ENCODE measurements around the gene SMAD5. TPM values are rescaled to one million over a fixed set of nuclear protein-coding genes. Genes with fewer than 3 reads are reported as not detected.

Gene SMAD5
- polyA plus RNA-seq, 1 experiment = 98.3 TPM

- ChIA-PET POLR2A (no interaction called here), CTCF (interaction anchor here (1.5 kb wide), 1 partner anchor 24 kb away, joined by 5 read pairs; no protein-coding TSS in a partner anchor)
- no peak for DNase-seq (ENCODE audit: low read depth, low spot score)
- no peak overlapping the region for H3K4me3 ChIP-seq (ENCODE audit: low read depth, low read length)
- peaks cover 45% of the 10 kb centered on the region for H3K27me3 ChIP-seq (ENCODE audit: control insufficient read depth, insufficient read depth, low read length)
- H3K27ac ChIP-seq (ENCODE audit: low read depth, low read length) = no peak overlapping the region
- no peaks in the 10 kb centered on the region; the same call in 1 of the 2 replicates for H3K9me3 ChIP-seq (ENCODE audit: control insufficient read depth, insufficient read depth, low read length)
- no peak for TF ChIP-seq CTCF (IDR thresholded peaks at IDR 0.05; ENCODE audit: low read depth, low read length)
Measured at GRCh38 chr5:136198453-136198852, 65.8 kb downstream of the SMAD5 start.

GRCh38 chr5:136199408-136199807 lies 66.8 kb downstream of the SMAD5 start:
- Histone ChIP-seq H3K9me3 (ENCODE audit: control insufficient read depth, insufficient read depth, low read length) (no peaks in the 10 kb centered on the region), H3K27ac (ENCODE audit: low read depth, low read length) (no peak overlapping the region), H3K27me3 (ENCODE audit: control insufficient read depth, insufficient read depth, low read length) (peaks cover 37% of the 10 kb centered on the region), H3K4me3 (ENCODE audit: low read depth, low read length) (no peak overlapping the region)
- POLR2A ChIA-PET = no interaction called here
- TF ChIP-seq CTCF (IDR thresholded peaks at IDR 0.05; ENCODE audit: low read depth, low read length) = no peak
- CTCF ChIA-PET = interaction anchor here (0.7 to 1.6 kb wide), 3 partner anchors 13 to 25 kb away, joined by 3 to 5 read pairs (median 3); no protein-coding TSS in a partner anchor
- no peak for DNase-seq (ENCODE audit: low read depth, low spot score)

GRCh38 chr5:136200130-136200529 lies 67.5 kb downstream of the SMAD5 start:
- ChIA-PET CTCF (interaction anchor here (0.7 to 1.6 kb wide), 2 partner anchors 12 to 14 kb away, joined by 3 read pairs; no protein-coding TSS in a partner anchor), POLR2A (interaction anchor here (0.6 kb wide), 1 partner anchor 10 kb away, joined by 3 read pairs; no protein-coding TSS in a partner anchor)
- no peak overlapping the region for H3K4me3 ChIP-seq (ENCODE audit: low read depth, low read length)
- peaks cover 31% of the 10 kb centered on the region for H3K27me3 ChIP-seq (ENCODE audit: control insufficient read depth, insufficient read depth, low read length)
- no peak for DNase-seq (ENCODE audit: low read depth, low spot score)
- H3K9me3 ChIP-seq (ENCODE audit: control insufficient read depth, insufficient read depth, low read length) = no peaks in the 10 kb centered on the region
- TF ChIP-seq CTCF (IDR thresholded peaks at IDR 0.05; ENCODE audit: low read depth, low read length) = no peak
- no peak overlapping the region for H3K27ac ChIP-seq (ENCODE audit: low read depth, low read length)

- DNase-seq (ENCODE audit: low read depth, low spot score) = no peak
- H3K27me3 ChIP-seq (ENCODE audit: control insufficient read depth, insufficient read depth, low read length) = peaks cover 25% of the 10 kb centered on the region
- no peaks in the 10 kb centered on the region for H3K9me3 ChIP-seq (ENCODE audit: control insufficient read depth, insufficient read depth, low read length)
- no peak overlapping the region for H3K27ac ChIP-seq (ENCODE audit: low read depth, low read length)
- TF ChIP-seq CTCF (IDR thresholded peaks at IDR 0.05; ENCODE audit: low read depth, low read length) = no peak
- H3K4me3 ChIP-seq (ENCODE audit: low read depth, low read length) = no peak overlapping the region
- ChIA-PET POLR2A (interaction anchor here (0.6 kb wide), 1 partner anchor 10 kb away, joined by 3 read pairs; no protein-coding TSS in a partner anchor), CTCF (interaction anchor here (1.6 kb wide), 1 partner anchor 11 kb away, joined by 3 read pairs; no protein-coding TSS in a partner anchor)
Measured at GRCh38 chr5:136200761-136201160, 68.1 kb downstream of the SMAD5 start.

- TF ChIP-seq CTCF (IDR thresholded peaks at IDR 0.05; ENCODE audit: low read depth, low read length) = no peak
- Histone ChIP-seq H3K9me3 (ENCODE audit: control insufficient read depth, insufficient read depth, low read length) (no peaks in the 10 kb centered on the region), H3K27ac (ENCODE audit: low read depth, low read length) (no peak overlapping the region), H3K27me3 (ENCODE audit: control insufficient read depth, insufficient read depth, low read length) (peaks cover 21% of the 10 kb centered on the region), H3K4me3 (ENCODE audit: low read depth, low read length) (no peak overlapping the region)
- DNase-seq (ENCODE audit: low read depth, low spot score) = no peak
- ChIA-PET POLR2A (no interaction called here), CTCF (interaction anchor here (1.6 kb wide), 1 partner anchor 10 kb away, joined by 6 read pairs; no protein-coding TSS in a partner anchor)
Measured at GRCh38 chr5:136201870-136202269, 69.2 kb downstream of the SMAD5 start.

All from AG04450 (cell line).